Endothelial cell of umbilical vein (primary cell): ENCODE data around the gene ZNF672. TPM values are rescaled to one million over a fixed set of nuclear protein-coding genes. Genes with fewer than 3 reads are reported as not detected.

ENCODE experiments used
- BruUV-seq: library from RNA; stranded (reverse); fragments of 400-500 nt; replicated peaks from 2 replicates; lab custom pipeline; 2021; lab: Mats Ljungman, UMichigan
- CTCF ChIA-PET: fragments of 300-600, 350-600 bp; sonication (Branson Sonifier 250); formaldehyde crosslinking; loops from one replicate; lab custom pipeline; 2021; ENCODE audit warnings: antibody characterized with exemption, inconsistent platforms; lab: Charles Lee
- POLR2A ChIA-PET: fragments of 300-600, 350-600 bp; sonication (Branson Sonifier 250); formaldehyde crosslinking; loops from one replicate; lab custom pipeline; 2021; ENCODE audit warnings: antibody characterized with exemption, inconsistent platforms; lab: Charles Lee
- DNase-seq: peaks from one replicate; pipeline ENCODE4 v3.0.0-alpha.2; 2011; ENCODE audit warnings: low read depth, low spot score
- FAIRE-seq: peaks from 2 replicates; lab custom pipeline; 2011; peaks lifted over from hg19 to GRCh38; lab: Jason Lieb, UNC
- H2AFZ ChIP-seq: 2 replicates; pipeline ENCODE4 v1.6.0; 2012; ENCODE audit warnings: low read depth, low read length, control low read depth, inconsistent platforms
- H3K27ac ChIP-seq: 2 replicates; pipeline ENCODE4 v1.5.1; 2011; ENCODE audit warnings: low read depth, mild to moderate bottlenecking, control low read depth, low read length, moderate library complexity; ENCODE audit not compliant: insufficient read depth
- H3K27me3 ChIP-seq, 2 experiments: 2 replicates each; pipeline versions ENCODE4 v1.6.0 to v1.6.1; 2011; ENCODE audit warnings: low read length in 2 of 2, mixed read lengths in 1 of 2; ENCODE audit not compliant: control insufficient read depth in 2 of 2, insufficient read depth in 2 of 2
- H3K36me3 ChIP-seq, 2 experiments: 2 replicates in 1 of 2; 3 replicates in 1 of 2; pipeline ENCODE4 v1.5.1; 2011; ENCODE audit warnings: low read length in 2 of 2, mild to moderate bottlenecking in 1 of 2, moderate library complexity in 1 of 2; ENCODE audit not compliant: control insufficient read depth in 2 of 2, insufficient read depth in 2 of 2; ENCODE audit errors: extremely low read depth in 1 of 2
- H3K4me1 ChIP-seq: 3 replicates; pipeline ENCODE4 v1.5.1; 2011; ENCODE audit warnings: mild to moderate bottlenecking, low read length; ENCODE audit not compliant: control insufficient read depth, insufficient read depth; ENCODE audit errors: extremely low read depth
- H3K4me2 ChIP-seq: 2 replicates; pipeline ENCODE4 v1.6.1; 2011; ENCODE audit warnings: low read length, control low read depth, mixed read lengths; ENCODE audit not compliant: insufficient read depth
- H3K4me3 ChIP-seq, 3 experiments: fragments of 200-600 bp in 1 of 3; sonication (generic), shearing (Covaris generic) in 1 of 3; replicated peaks in 1 of 3; 2 replicates each; pipeline ENCODE4 v1.5.1; 2011 to 2016; ENCODE audit warnings: control low read depth in 3 of 3, low read length in 3 of 3, mild to moderate bottlenecking in 2 of 3, inconsistent platforms in 1 of 3, low read depth in 1 of 3, moderate library complexity in 1 of 3; ENCODE audit not compliant: insufficient read depth in 1 of 3
- H3K79me2 ChIP-seq: 2 replicates; pipeline ENCODE4 v1.6.0; 2012; ENCODE audit warnings: low read length, inconsistent platforms; ENCODE audit not compliant: control insufficient read depth, insufficient read depth
- H3K9ac ChIP-seq: replicated peaks from 2 replicates; pipeline ENCODE3; 2011; ENCODE audit warnings: low read length, control low read depth; ENCODE audit not compliant: insufficient read depth; ENCODE audit errors: extremely low read depth
- H3K9me1 ChIP-seq: replicated peaks from 3 replicates; pipeline ENCODE4 v1.6.0; 2011; ENCODE audit warnings: mild to moderate bottlenecking, low read length; ENCODE audit not compliant: control insufficient read depth, insufficient read depth; ENCODE audit errors: extremely low read depth
- H3K9me3 ChIP-seq: replicated peaks from 2 replicates; pipeline ENCODE4 v1.5.1; 2012; ENCODE audit warnings: low read length, inconsistent platforms; ENCODE audit not compliant: control insufficient read depth, insufficient read depth
- H4K20me1 ChIP-seq: replicated peaks from 2 replicates; pipeline ENCODE3; 2011; ENCODE audit warnings: mild to moderate bottlenecking, low read length; ENCODE audit not compliant: control insufficient read depth, insufficient read depth; ENCODE audit errors: extremely low read depth
- EZH2 ChIP-seq: IDR thresholded peaks from 2 replicates; pipeline ENCODE4 v1.6.1; 2012; ENCODE audit warnings: borderline replicate concordance, low read depth, mild to moderate bottlenecking, moderate library complexity, low read length, inconsistent platforms; ENCODE audit not compliant: severe bottlenecking
- FOS ChIP-seq: IDR thresholded peaks from 2 replicates; pipeline ENCODE4 v1.6.1; 2011; ENCODE audit warnings: mild to moderate bottlenecking, low read length, moderate library complexity, borderline replicate concordance; ENCODE audit not compliant: insufficient read depth
- GATA2 ChIP-seq: IDR thresholded peaks from 2 replicates; pipeline ENCODE4 v1.7.0; 2011; ENCODE audit warnings: low read depth, mild to moderate bottlenecking, moderate library complexity, mixed read lengths, low read length; ENCODE audit not compliant: insufficient read length, insufficient read depth
- JUN ChIP-seq: IDR thresholded peaks from 2 replicates; pipeline ENCODE4 v1.6.1; 2011; ENCODE audit warnings: borderline replicate concordance, low read depth; ENCODE audit not compliant: insufficient read length, insufficient read depth
- MYC ChIP-seq: IDR thresholded peaks from one replicate; pipeline ENCODE4 v1.6.1; 2011; ENCODE audit warnings: mild to moderate bottlenecking, low read depth, low read length
- POLR2A ChIP-seq: IDR thresholded peaks from 2 replicates; pipeline ENCODE4 v1.6.1; 2012; ENCODE audit warnings: low read depth, mild to moderate bottlenecking, control low read depth, low read length
- POLR2AphosphoS5 ChIP-seq: IDR thresholded peaks from 2 replicates; pipeline ENCODE4 v1.6.1; 2012; ENCODE audit warnings: low read depth, mild to moderate bottlenecking, control low read depth, low read length, moderate library complexity; ENCODE audit not compliant: insufficient read depth
- dilution Hi-C: fragments of 300-500 bp; cut with MboI; formaldehyde crosslinking; loops from one replicate; pipeline ENCODE4 v1.15.0; 2019; ENCODE audit warnings: low sequenced_read_pairs; ENCODE audit not compliant: extremely low pct_ligation_motif_present
- intact Hi-C: fragments of 100-400 bp; cut with micrococcal nuclease; formaldehyde crosslinking; loops from one replicate; pipeline ENCODE4 v1.10.0; 2022
- polyA plus RNA-seq, 4 experiments: library from polyadenylated mRNA; depleted of rRNA in 3 of 4; stranded (reverse) in 3 of 4; unstranded in 1 of 4; fragments of >200 nt; gene quantifications; 2 replicates each; pipeline versions ENCODE4 v1.2.1 to v1.2.3, GENCODE V29; 2011 to 2012; ENCODE audit warnings: missing spikeins in 1 of 4
- total RNA-seq: library from RNA; stranded (reverse); gene quantifications from 2 replicates; pipeline ENCODE4 v1.2.3, GENCODE V29; 2021
- TF ChIP-seq, protein P1 (sequence below), 2 donors: IDR thresholded peaks; 1 replicate in 1 of 2; 2 replicates in 1 of 2; pipeline ENCODE4 v1.5.1; 2011; ENCODE audit warnings: low read length in 2 of 2, mild to moderate bottlenecking in 2 of 2, moderate library complexity in 2 of 2, control low read depth in 1 of 2, inconsistent platforms in 1 of 2, low read depth in 1 of 2; ENCODE audit not compliant: insufficient read depth in 1 of 2; ENCODE audit errors: extremely low read depth in 1 of 2
- TF ChIP-seq, protein P2 (sequence below): IDR thresholded peaks from 2 replicates; pipeline ENCODE4 v1.6.1; 2011; ENCODE audit not compliant: insufficient read depth, insufficient read length

The ZNF672 gene
- total and polyA plus RNA-seq, 2 donors (not counting 3 experiments of a cell fraction or from before 2014, with no cell fraction given), result 20.1 to 29.6 TPM

DNA sequence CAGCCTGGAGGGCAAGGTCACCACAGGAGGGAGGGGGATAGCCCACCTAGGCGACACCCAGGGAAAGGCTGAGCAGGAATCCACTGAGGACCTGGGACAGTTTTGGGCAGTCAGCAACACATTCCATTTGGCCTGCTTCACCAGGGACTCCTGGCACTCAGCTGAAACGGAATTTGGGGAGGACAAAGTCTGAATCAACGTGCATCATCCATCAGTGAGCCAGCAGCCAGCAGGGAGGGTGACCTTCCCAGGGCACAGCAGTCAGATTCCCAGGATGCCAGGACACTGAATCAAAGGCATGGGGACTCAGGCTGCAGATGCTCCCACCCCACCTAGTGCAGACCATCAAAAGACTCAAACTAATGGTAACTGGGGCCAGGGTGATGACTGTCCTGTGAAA lies 16.9 kb upstream of the ZNF672 start:
- Histone ChIP-seq H3K27me3 (no peaks in the 10 kb centered on the region), H4K20me1 (no peaks in the 10 kb centered on the region), H3K4me2 (no peak overlapping the region), H3K9me1 (no peaks in the 10 kb centered on the region), H3K9ac (no peak overlapping the region), H3K79me2 (peaks cover 59% of the 10 kb centered on the region), H3K4me1 (peaks cover 25% of the 10 kb centered on the region), H3K36me3 (peaks cover 7 to 28% of the 10 kb centered on the region in 2 experiments), H3K9me3 (no peaks in the 10 kb centered on the region), H2AFZ (no peak overlapping the region), H3K4me3 (no peak overlapping the region), H3K27ac (no peak overlapping the region)
- no peak for FAIRE-seq
- no TSS peak for BruUV-seq
- DNase-seq, result no peak
- no peak for TF ChIP-seq EZH2
- no peak for TF ChIP-seq MYC
- CTCF ChIA-PET, result interaction anchor here (1.3 kb wide), 1 partner anchor 201 kb away, joined by 3 read pairs; no protein-coding TSS in a partner anchor
- POLR2A ChIA-PET, result no interaction called here
- intact Hi-C loops (no loop called here), dilution Hi-C loops (no loop called here)

DNA sequence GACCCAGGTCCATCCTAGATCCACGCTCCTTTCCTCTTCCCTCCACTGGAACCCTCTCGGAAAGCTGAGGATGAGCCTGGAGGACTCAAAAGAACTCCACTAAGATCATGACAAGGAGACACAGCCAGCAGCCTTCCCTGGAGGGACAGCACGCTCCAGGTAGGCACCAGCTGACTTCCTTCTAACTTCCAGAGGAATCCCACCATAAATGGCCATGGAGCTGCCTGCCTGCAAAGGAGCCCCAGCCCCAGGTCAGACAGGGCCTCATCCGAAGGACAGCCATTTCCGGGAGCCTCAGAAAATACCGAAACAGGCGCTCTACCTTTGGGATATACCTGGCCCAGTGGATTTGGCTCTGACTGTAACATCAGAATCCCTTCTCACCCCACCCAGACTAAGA lies 16.4 kb upstream of the ZNF672 start:
- ChIA-PET CTCF (interaction anchor here (1.3 kb wide), 1 partner anchor 202 kb away, joined by 3 read pairs; no protein-coding TSS in a partner anchor), POLR2A (no interaction called here)
- no peak overlapping the region for H3K4me3 ChIP-seq
- no peaks in the 10 kb centered on the region for H3K9me1 ChIP-seq
- no peak for FAIRE-seq
- no TSS peak for BruUV-seq
- H3K27me3 ChIP-seq, result no peaks in the 10 kb centered on the region
- dilution Hi-C loops (no loop called here), intact Hi-C loops (no loop called here)
- H3K9me3 ChIP-seq, result no peaks in the 10 kb centered on the region
- TF ChIP-seq POLR2A, result no peak
- TF ChIP-seq EZH2, result no peak
- no peak for TF ChIP-seq GATA2
- TF ChIP-seq POLR2AphosphoS5, result no peak
- TF ChIP-seq MYC, result no peak
- TF ChIP-seq JUN, result no peak
- TF ChIP-seq, protein P1, sequence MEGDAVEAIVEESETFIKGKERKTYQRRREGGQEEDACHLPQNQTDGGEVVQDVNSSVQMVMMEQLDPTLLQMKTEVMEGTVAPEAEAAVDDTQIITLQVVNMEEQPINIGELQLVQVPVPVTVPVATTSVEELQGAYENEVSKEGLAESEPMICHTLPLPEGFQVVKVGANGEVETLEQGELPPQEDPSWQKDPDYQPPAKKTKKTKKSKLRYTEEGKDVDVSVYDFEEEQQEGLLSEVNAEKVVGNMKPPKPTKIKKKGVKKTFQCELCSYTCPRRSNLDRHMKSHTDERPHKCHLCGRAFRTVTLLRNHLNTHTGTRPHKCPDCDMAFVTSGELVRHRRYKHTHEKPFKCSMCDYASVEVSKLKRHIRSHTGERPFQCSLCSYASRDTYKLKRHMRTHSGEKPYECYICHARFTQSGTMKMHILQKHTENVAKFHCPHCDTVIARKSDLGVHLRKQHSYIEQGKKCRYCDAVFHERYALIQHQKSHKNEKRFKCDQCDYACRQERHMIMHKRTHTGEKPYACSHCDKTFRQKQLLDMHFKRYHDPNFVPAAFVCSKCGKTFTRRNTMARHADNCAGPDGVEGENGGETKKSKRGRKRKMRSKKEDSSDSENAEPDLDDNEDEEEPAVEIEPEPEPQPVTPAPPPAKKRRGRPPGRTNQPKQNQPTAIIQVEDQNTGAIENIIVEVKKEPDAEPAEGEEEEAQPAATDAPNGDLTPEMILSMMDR (IDR thresholded peaks at IDR 0.05; ENCODE audit: extremely low read depth in 1 of 2, insufficient read depth in 1 of 2, low read depth in 1 of 2, low read length in 2 of 2), result no peak
- no peak for TF ChIP-seq FOS
- TF ChIP-seq, protein P2, sequence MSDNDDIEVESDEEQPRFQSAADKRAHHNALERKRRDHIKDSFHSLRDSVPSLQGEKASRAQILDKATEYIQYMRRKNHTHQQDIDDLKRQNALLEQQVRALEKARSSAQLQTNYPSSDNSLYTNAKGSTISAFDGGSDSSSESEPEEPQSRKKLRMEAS, result no peak
- peaks cover 4 to 22% of the 10 kb centered on the region in 2 experiments for H3K36me3 ChIP-seq
- H3K4me1 ChIP-seq, result peaks cover 29% of the 10 kb centered on the region
- H3K9ac ChIP-seq, result no peak overlapping the region
- DNase-seq, result no peak
- H4K20me1 ChIP-seq, result no peaks in the 10 kb centered on the region
- no peak overlapping the region for H3K27ac ChIP-seq
- no peak overlapping the region for H2AFZ ChIP-seq
- H3K79me2 ChIP-seq, result peaks cover 59% of the 10 kb centered on the region
- no peak overlapping the region for H3K4me2 ChIP-seq
